Smooth muscle cell (in vitro differentiated cells): ENCODE results near the gene TBL3. TPM values are rescaled to one million over a fixed set of nuclear protein-coding genes. Genes with fewer than 3 reads are reported as not detected.

ENCODE experiments used
- DNase-seq: peaks from one replicate; lab custom pipeline; 2025; ENCODE audit not compliant: unreplicated experiment; lab: John Stamatoyannopoulos, UW
- H2AFZ ChIP-seq: fragments of 200-600 bp; sonication (generic); 2 replicates; pipeline ENCODE4 v1.6.0; 2016; ENCODE audit warnings: antibody characterized with exemption, low read depth, mild to moderate bottlenecking
- H3F3A ChIP-seq: fragments of 200-600 bp; sonication (generic); 2 replicates; pipeline ENCODE4 v1.6.0; 2017; ENCODE audit warnings: antibody characterized with exemption, low read depth
- H3K27ac ChIP-seq: fragments of 200-600 bp; sonication (generic); 2 replicates; pipeline ENCODE4 v1.5.1; 2016; ENCODE audit warnings: low read depth, mild to moderate bottlenecking
- H3K27me3 ChIP-seq: fragments of 200-600 bp; sonication (generic); 2 replicates; pipeline ENCODE4 v1.6.1; 2016; ENCODE audit warnings: low read depth, mild to moderate bottlenecking
- H3K36me3 ChIP-seq: fragments of 200-600 bp; sonication (generic); 2 replicates; pipeline ENCODE4 v1.5.1; 2016; ENCODE audit warnings: low read depth
- H3K4me1 ChIP-seq: fragments of 200-600 bp; sonication (generic); 2 replicates; pipeline ENCODE4 v1.5.1; 2016; ENCODE audit warnings: low read depth
- H3K4me2 ChIP-seq: fragments of 200-600 bp; sonication (generic); 2 replicates; pipeline ENCODE4 v1.6.0; 2016; ENCODE audit warnings: mild to moderate bottlenecking
- H3K4me3 ChIP-seq: fragments of 200-600 bp; sonication (generic); 2 replicates; pipeline ENCODE4 v1.5.1; 2016; ENCODE audit warnings: mild to moderate bottlenecking
- H3K79me2 ChIP-seq: fragments of 200-600 bp; sonication (generic); 2 replicates; pipeline ENCODE4 v1.6.0; 2016; ENCODE audit warnings: low read depth, mild to moderate bottlenecking
- H3K9ac ChIP-seq: fragments of 200-600 bp; sonication (generic); 2 replicates; pipeline ENCODE4 v1.6.0; 2016; ENCODE audit warnings: low read depth
- H3K9me3 ChIP-seq: fragments of 200-600 bp; sonication (generic); replicated peaks from 2 replicates; pipeline ENCODE4 v1.5.1; 2016; ENCODE audit warnings: low read depth
- H4K20me1 ChIP-seq: fragments of 200-600 bp; sonication (generic); 2 replicates; pipeline ENCODE4 v1.6.0; 2016; ENCODE audit warnings: low read depth
- WGBS: methylation state at CpG from one replicate; pipeline ENCODE4 v1.1.7; 2016; ENCODE audit warnings: low lambda C conversion rate; 5-methylcytosine and 5-hydroxymethylcytosine counted together
- polyA plus RNA-seq: library from polyadenylated mRNA; unstranded; fragments of >200 nt; fragmentation: Nextera tagmentation; extraction: Ambion mirVana; gene quantifications from 2 replicates; pipeline ENCODE4 v1.2.1, GENCODE V29; 2016
- total RNA-seq: library from RNA; depleted of rRNA; stranded (reverse); fragments of >200 nt; gene quantifications from 2 replicates; pipeline ENCODE4 v1.2.3, GENCODE V29; 2014
- TF ChIP-seq, protein P1 (sequence below): fragments of 200-600 bp; sonication (generic); IDR thresholded peaks from 2 replicates; pipeline ENCODE4 v1.5.1; 2017; ENCODE audit warnings: borderline replicate concordance, mild to moderate bottlenecking, antibody characterized with exemption; ENCODE audit not compliant: insufficient read depth, poor library complexity, severe bottlenecking

TBL3 gene
- total and polyA plus RNA-seq, 2 experiments from 2014 or later = 28.5 to 81.7 TPM

DNA sequence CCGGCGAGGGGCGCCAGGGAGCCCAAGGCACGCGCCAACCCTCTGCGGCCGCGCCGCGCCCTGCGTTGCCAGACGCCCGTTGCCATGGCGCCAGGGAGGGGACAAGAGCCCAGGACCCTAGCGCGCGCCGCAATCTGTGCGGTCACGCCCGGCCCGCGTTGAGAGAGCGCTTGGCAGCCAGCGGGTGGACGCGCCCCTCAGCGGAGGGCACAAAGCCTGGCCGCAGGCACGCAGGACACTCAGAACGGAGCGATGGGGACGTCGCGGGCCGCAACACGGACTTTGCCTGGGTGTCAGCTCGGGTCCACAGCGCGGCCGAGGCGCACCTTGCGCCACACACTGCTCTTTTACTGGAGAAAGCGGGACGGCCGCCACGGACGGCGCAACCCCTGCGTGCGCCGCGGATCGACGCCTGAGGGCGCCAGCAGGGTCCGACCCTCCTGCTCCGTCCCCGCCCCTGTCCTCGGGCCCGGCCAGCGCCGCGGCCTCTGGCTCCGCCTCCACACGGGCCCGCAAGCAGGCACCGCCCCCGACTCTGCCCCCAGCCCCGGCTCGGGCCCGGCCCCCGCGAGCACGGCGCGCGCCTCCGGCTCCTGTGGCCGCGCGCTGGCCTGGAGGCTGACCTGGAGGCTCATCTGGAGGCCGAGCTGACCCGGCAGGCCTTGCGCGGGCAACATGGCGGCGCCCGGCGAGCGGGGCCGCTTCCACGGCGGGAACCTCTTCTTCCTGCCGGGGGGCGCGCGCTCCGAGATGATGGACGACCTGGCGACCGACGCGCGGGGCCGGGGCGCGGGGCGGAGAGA lies 11.9 kb downstream of the TBL3 start, which contains the start of gene GFER:
TSS of gene GFER (plus strand) at position 650 of the 803 bp plus-strand sequence. CDS start at position 676, 26 bp downstream.
- 1% methylated on average over 92 of the region's 109 CpGs for WGBS
- Histone ChIP-seq H4K20me1 (no peaks in the 10 kb centered on the region), H3K9ac (peak within 1 kb of the TSS; percentile 84), H3K4me1 (peaks cover 28% of the 10 kb centered on the region), H3K36me3 (no peaks in the 10 kb centered on the region), H3K27me3 (peaks cover 53% of the 10 kb centered on the region), H3K27ac (peak within 1 kb of the TSS; percentile 13), H3K4me2 (peak within 1 kb of the TSS; percentile 99), H2AFZ (peak within 1 kb of the TSS; percentile 81), H3K79me2 (no peaks in the 10 kb centered on the region), H3K9me3 (no peaks in the 10 kb centered on the region), H3K4me3 (peak within 1 kb of the TSS; percentile 89), H3F3A (peaks cover 7% of the 10 kb centered on the region)
- TF ChIP-seq, protein P1, sequence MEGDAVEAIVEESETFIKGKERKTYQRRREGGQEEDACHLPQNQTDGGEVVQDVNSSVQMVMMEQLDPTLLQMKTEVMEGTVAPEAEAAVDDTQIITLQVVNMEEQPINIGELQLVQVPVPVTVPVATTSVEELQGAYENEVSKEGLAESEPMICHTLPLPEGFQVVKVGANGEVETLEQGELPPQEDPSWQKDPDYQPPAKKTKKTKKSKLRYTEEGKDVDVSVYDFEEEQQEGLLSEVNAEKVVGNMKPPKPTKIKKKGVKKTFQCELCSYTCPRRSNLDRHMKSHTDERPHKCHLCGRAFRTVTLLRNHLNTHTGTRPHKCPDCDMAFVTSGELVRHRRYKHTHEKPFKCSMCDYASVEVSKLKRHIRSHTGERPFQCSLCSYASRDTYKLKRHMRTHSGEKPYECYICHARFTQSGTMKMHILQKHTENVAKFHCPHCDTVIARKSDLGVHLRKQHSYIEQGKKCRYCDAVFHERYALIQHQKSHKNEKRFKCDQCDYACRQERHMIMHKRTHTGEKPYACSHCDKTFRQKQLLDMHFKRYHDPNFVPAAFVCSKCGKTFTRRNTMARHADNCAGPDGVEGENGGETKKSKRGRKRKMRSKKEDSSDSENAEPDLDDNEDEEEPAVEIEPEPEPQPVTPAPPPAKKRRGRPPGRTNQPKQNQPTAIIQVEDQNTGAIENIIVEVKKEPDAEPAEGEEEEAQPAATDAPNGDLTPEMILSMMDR = peak; percentile 9
- peak; percentile 76 for DNase-seq

DNA sequence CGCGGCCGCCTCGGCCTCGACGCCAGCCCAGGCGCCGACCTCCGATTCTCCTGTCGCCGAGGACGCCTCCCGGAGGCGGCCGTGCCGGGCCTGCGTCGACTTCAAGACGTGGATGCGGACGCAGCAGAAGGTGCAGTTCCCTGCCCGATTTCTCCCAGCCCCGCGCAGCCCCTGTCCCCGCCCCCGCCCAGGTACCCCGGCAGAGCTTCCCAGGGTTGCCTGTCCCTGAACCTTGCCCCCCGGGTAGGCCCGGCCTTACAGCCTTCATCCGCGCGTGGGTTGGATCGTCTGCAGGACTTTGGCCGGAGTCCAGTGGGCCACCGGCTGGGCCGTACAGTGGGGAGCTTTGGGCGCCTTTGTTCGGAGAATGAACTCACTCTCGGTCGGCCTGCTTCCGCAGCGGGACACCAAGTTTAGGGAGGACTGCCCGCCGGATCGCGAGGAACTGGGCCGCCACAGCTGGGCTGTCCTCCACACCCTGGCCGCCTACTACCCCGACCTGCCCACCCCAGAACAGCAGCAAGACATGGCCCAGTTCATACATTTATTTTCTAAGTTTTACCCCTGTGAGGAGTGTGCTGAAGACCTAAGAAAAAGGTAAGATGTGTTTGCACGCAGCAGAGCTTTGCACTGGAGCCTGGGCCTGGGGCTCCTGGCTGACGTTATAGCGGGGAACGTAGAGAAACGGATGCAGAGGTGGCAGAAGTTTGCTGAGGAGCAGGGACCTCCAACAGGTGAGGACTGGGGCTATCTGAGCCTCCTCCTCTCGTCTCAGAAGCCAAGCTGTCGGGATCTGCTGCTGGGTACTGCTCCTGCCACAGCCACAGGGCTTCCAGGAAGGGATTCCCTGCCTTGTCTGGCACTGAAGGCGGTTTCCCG lies 12.7 kb downstream of the TBL3 start:
- peak; percentile 36 for DNase-seq
- peak overlapping the region; percentile 13 for H3K27ac ChIP-seq
- no peaks in the 10 kb centered on the region for H4K20me1 ChIP-seq
- peak overlapping the region; percentile 84 for H3K9ac ChIP-seq
- no peaks in the 10 kb centered on the region for H3K36me3 ChIP-seq
- peak overlapping the region; percentile 89 for H3K4me3 ChIP-seq
- TF ChIP-seq, protein P1 = no peak
- WGBS = 9% methylated on average over 55 of the region's 58 CpGs
- no peaks in the 10 kb centered on the region for H3K9me3 ChIP-seq
- peaks cover 7% of the 10 kb centered on the region for H3F3A ChIP-seq
- peaks cover 53% of the 10 kb centered on the region for H3K27me3 ChIP-seq
- H3K4me2 ChIP-seq = peak overlapping the region; percentile 99
- H3K4me1 ChIP-seq = peaks cover 19% of the 10 kb centered on the region
- H2AFZ ChIP-seq = peak overlapping the region; percentile 81
- H3K79me2 ChIP-seq = no peaks in the 10 kb centered on the region

DNA sequence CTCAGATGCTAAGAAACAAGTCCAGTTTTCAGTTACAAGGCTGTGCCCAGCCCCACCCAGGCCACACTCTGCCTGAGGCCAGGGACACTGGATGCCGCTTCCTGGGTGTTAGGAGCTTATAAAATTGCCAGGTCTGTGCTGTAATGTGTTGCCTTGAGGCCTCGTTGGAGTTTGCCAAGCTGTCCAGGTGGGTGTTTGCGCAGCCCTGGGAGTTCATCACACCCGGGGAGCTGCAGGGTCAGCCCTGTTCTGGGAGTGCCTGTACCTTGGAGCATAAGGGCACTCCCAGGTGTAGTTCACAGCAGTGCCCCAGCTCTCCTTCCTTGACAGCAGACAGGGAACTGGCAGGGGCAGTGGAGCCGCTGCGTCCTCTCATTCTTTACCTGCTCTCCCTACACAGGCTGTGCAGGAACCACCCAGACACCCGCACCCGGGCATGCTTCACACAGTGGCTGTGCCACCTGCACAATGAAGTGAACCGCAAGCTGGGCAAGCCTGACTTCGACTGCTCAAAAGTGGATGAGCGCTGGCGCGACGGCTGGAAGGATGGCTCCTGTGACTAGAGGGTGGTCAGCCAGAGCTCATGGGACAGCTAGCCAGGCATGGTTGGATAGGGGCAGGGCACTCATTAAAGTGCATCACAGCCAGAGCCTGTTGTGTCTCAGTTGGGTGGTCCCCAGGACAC lies 13.8 kb downstream of the TBL3 start:
- peak overlapping the region; percentile 89 for H3K4me3 ChIP-seq
- WGBS = 98% methylated on average over 14 of the region's 14 CpGs

More for the DNA sequence above, 13.8 kb downstream of the TBL3 start:
- Histone ChIP-seq H3K36me3 (no peaks in the 10 kb centered on the region), H3F3A (peaks cover 7% of the 10 kb centered on the region), H3K27me3 (peaks cover 52% of the 10 kb centered on the region), H3K9ac (no peak overlapping the region), H2AFZ (no peak overlapping the region), H4K20me1 (no peaks in the 10 kb centered on the region), H3K27ac (no peak overlapping the region), H3K4me1 (peaks cover 11% of the 10 kb centered on the region), H3K4me2 (peak overlapping the region; percentile 99), H3K9me3 (no peaks in the 10 kb centered on the region), H3K79me2 (no peaks in the 10 kb centered on the region)
- no peak for DNase-seq
- TF ChIP-seq, protein P1 = no peak
